SIG-M5 treated with dmso at 0.1 percent for 504 hours (cell line): ENCODE measurements around the gene KANSL1.

Source experiments
- DNase-seq: peaks from one replicate; lab custom pipeline; 2025; ENCODE audit not compliant: unreplicated experiment; lab: John Stamatoyannopoulos, UW

Gene KANSL1

GRCh38 chr17:46043606-46044005 lies 149.6 kb downstream of the KANSL1 start:
- no peak for DNase-seq

DNA sequence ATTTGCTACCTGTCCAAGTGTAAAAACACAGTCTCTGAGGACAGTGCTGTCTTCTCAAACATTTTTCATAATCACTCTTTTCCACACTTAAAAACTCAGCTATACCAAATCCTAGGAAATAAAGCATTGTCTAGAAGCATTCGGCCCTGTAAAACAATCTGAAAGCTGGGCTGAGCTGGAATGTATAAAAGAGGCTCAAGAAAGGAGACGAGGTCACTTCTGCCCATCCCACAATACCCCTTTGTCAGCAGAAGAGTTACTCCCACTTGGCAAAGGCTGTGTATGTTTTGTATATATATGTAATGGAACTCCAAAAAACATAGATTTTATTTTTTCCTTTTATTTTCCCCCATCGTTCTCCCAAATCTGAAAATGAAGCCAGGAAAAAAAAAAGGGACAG lies 150.3 kb downstream of the KANSL1 start:
- DNase-seq, result no peak

GRCh38 chr17:46042246-46042645 lies 151.0 kb downstream of the KANSL1 start:
- no peak for DNase-seq

DNA sequence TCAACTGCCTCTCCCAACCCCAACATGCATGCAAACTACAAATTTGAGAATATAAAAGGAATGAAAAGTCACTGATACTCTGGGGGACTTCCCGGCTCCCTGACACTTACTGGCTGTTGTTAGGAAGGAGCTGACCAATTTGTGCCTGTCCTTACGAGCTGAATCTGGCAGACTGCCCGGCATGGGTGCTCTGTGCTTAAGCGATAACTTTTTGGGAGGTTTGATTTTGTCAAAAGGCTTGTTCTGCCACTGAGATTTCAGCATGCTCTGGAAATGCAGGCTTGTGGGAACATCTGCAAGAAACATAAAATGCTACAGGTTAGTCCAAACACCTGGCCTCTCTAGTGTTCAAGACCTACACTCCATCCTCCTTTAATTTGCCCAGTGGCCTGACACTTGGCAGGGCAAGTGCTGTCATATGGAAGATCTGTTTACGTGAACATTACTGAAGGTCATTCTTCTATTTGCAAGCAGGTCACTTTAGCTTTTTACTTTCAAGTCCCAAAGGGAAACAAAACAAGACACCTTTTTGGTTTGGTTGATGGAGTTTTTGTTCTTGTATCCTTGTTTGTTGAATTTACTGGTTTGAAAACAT lies 153.5 kb downstream of the KANSL1 start:
- DNase-seq, result no peak

GRCh38 chr17:46038937-46039336 lies 154.3 kb downstream of the KANSL1 start:
- no peak for DNase-seq

DNA sequence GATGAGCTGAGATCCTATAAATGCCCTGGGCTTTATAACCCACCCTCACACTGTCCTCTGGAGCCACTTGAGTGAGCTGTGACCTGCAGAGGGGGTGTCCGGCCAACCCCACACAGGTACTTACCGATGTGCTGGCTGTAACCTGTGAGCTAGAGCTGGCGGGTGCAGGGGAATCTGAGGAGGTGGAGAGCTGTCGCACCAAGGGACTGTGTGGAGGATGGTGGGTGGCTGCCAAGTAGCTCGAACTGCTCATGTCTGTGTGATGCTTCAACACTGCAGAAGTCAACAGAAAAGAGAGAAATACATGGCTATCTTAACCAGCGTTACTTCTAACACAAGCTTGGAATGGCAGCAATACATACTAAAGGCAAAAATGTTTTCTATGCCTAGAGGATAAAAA lies 154.8 kb downstream of the KANSL1 start:
- no peak for DNase-seq

- no peak for DNase-seq
Measured at GRCh38 chr17:46037722-46038255, 155.4 kb downstream of the KANSL1 start.

GRCh38 chr17:46036491-46036890 lies 156.7 kb downstream of the KANSL1 start:
- no peak for DNase-seq

GRCh38 chr17:46035112-46035818 lies 158.0 kb downstream of the KANSL1 start:
- no peak for DNase-seq

DNA sequence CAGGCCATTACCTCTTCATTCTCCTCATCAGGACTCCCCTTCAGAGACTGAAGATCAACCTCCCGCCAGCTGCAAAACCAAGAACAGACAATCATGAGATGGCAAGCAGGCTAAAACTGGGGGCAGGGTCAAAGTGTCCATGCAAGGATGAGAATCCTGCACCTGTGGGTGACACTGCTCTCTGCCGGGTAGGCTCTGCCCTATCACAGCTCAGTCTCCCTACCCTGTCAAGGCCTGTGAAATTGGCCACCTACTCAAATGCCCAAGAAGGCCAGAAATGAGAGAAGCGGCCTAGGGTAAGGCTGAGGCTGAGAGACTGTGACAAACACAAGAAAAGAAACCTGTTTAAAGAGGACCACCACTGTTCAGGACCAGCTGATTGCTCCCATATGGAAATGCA lies 159.8 kb downstream of the KANSL1 start:
- DNase-seq, result no peak

DNA sequence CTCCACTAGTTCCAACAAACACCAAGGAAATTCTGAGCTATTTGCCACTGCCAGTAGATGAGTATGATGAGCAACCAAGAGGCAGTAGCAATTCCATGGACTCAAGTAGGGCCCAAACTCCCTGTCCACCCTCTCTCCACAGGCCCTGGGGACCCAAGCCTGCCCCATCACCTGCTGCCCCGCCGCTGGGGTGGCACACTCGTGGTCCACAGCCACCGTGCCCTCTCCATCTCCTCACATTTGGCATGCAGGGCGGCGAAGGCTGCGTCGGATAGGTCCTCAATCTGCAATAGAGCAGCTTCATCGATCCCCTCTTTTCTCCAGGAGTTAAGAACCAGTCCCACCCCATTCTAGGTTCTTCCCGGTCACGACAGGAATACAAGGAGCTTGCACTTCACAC lies 160.3 kb downstream of the KANSL1 start:
- DNase-seq, result no peak

GRCh38 chr17:46031920-46032319 lies 161.3 kb downstream of the KANSL1 start:
- DNase-seq, result no peak

DNA sequence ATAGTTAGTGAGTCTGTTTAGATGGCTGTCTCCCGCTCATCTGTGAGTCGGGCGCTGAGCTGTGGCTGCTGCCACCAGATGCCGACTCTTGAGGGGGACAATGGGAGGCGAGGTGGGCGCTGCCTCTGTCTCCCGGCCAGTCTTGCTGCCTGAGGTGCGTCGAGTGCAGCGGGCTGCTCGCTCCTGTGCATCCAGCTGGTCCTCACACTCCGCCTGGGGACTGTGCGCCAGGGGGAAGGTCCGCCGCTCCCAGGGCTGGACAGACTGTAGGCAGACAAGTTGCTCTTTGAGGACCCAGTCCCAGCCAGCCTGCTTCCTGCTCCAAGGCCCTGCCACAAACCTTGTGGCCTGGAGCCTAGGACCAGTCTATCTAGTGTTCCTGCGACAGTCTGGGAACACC lies 161.8 kb downstream of the KANSL1 start:
- DNase-seq, result no peak

- DNase-seq, result no peak
Measured at GRCh38 chr17:46030752-46031151, 162.5 kb downstream of the KANSL1 start.

DNA sequence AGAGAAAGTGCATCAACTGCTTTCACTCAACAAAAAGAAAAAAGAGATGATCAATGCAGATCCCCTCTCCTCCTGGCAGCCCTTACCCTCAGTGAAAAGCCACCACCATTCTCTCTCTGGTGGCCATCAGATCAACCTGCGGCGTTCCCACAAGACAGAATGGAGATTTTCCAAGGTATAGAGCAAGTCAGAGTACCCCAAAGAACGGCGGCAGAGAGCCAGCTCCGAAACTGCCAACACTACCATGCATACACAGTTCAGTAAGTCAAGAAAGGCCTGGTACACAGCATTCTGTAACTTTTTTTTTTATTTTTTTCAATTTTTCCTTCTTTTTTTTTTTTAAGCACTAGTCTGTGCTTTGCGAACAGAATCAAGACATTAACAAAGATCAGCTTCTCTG lies 163.6 kb downstream of the KANSL1 start:
- no peak for DNase-seq

DNA sequence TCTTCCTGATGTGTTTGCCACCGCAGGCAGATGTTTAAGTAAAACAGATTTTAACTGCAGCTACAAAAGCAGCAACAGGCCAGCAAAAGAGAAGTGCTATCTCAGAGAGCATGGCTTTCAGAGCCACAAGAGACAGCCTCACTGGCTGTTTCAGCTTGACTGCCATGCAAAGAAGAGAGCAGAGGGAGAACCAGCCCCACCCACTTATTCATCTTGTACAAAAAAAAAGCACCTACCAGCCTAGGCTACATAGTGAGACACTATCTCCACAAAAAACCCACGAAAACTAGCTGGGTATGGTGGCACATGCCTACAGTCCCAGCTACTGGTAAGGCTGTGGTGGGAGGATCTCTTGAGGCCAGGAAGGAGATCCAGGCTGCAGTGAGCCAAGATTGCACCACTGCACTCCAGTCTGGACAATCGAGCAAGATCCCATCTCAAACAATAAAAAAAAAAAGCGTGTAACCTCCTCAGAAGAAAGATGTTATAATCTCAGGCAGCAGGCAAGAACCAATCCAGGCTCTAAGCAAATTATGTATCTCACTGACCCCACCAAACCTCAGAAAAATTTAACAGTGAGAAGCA lies 164.2 kb downstream of the KANSL1 start:
- no peak for DNase-seq

GRCh38 chr17:46028374-46028773 lies 164.9 kb downstream of the KANSL1 start:
- DNase-seq, result no peak

DNA sequence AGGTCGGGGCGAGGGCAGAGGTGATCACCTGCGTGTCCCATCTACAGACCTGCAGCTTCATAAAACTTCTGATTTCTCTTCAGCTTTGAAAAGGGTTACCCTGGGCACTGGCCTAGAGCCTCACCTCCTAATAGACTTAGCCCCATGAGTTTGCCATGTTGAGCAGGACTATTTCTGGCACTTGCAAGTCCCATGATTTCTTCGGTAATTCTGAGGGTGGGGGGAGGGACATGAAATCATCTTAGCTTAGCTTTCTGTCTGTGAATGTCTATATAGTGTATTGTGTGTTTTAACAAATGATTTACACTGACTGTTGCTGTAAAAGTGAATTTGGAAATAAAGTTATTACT lies 165.3 kb downstream of the KANSL1 start:
- no peak for DNase-seq

DNA sequence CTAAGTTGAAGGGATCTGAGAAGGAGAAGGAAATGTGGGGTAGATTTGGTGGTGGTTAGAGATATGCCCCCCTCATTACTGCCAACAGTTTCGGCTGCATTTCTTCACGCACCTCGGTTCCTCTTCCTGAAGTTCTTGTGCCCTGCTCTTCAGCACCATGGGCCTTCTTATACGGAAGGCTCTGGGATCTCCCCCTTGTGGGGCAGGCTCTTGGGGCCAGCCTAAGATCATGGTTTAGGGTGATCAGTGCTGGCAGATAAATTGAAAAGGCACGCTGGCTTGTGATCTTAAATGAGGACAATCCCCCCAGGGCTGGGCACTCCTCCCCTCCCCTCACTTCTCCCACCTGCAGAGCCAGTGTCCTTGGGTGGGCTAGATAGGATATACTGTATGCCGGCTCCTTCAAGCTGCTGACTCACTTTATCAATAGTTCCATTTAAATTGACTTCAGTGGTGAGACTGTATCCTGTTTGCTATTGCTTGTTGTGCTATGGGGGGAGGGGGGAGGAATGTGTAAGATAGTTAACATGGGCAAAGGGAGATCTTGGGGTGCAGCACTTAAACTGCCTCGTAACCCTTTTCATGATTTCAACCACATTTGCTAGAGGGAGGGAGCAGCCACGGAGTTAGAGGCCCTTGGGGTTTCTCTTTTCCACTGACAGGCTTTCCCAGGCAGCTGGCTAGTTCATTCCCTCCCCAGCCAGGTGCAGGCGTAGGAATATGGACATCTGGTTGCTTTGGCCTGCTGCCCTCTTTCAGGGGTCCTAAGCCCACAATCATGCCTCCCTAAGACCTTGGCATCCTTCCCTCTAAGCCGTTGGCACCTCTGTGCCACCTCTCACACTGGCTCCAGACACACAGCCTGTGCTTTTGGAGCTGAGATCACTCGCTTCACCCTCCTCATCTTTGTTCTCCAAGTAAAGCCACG lies 165.9 kb downstream of the KANSL1 start:
- no peak for DNase-seq

DNA sequence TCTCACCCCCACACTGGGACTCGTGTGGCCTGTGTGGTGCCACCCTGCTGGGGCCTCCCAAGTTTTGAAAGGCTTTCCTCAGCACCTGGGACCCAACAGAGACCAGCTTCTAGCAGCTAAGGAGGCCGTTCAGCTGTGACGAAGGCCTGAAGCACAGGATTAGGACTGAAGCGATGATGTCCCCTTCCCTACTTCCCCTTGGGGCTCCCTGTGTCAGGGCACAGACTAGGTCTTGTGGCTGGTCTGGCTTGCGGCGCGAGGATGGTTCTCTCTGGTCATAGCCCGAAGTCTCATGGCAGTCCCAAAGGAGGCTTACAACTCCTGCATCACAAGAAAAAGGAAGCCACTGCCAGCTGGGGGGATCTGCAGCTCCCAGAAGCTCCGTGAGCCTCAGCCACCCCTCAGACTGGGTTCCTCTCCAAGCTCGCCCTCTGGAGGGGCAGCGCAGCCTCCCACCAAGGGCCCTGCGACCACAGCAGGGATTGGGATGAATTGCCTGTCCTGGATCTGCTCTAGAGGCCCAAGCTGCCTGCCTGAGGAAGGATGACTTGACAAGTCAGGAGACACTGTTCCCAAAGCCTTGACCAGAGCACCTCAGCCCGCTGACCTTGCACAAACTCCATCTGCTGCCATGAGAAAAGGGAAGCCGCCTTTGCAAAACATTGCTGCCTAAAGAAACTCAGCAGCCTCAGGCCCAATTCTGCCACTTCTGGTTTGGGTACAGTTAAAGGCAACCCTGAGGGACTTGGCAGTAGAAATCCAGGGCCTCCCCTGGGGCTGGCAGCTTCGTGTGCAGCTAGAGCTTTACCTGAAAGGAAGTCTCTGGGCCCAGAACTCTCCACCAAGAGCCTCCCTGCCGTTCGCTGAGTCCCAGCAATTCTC lies 166.8 kb downstream of the KANSL1 start:
- no peak for DNase-seq
